HEK293 (cell line): ENCODE measurements around the gene CMTM8.

Experiments used
- CTCF ChIA-PET: fragments of 350-600 bp; formaldehyde crosslinking; extraction: SDS; loops from one replicate; lab custom pipeline; 2021; ENCODE audit warnings: antibody characterized with exemption; lab: Yijun Ruan, JAX
- POLR2A ChIA-PET: fragments of 300-600 bp; formaldehyde crosslinking; extraction: SDS; loops from one replicate; lab custom pipeline; 2020; ENCODE audit warnings: antibody characterized with exemption, inconsistent platforms; lab: Yijun Ruan, JAX
- H3K27ac ChIP-seq: fragments of 200-500 bp; sonication (Bioruptor generic); 2 replicates; pipeline ENCODE4 v1.5.1; 2014; ENCODE audit warnings: low read depth, low read length, control low read depth, inconsistent platforms; ENCODE audit errors: extremely low read depth
- H3K36me3 ChIP-seq, 2 experiments: fragments of 200-500 bp in 1 of 2; sonication (Bioruptor generic) in 1 of 2; 1 replicate in 1 of 2; 2 replicates in 1 of 2; pipeline ENCODE4 v1.5.1; 2014 to 2017; ENCODE audit warnings: inconsistent platforms in 2 of 2, low read length in 2 of 2; ENCODE audit not compliant: control insufficient read depth in 2 of 2, insufficient read depth in 1 of 2
- H3K4me1 ChIP-seq: fragments of 200-500 bp; sonication (Bioruptor generic); 2 replicates; pipeline ENCODE4 v1.5.1; 2014; ENCODE audit warnings: mild to moderate bottlenecking, low read length, inconsistent platforms; ENCODE audit not compliant: control insufficient read depth, insufficient read depth
- H3K4me3 ChIP-seq: 2 replicates; pipeline ENCODE4 v1.5.1; 2011; ENCODE audit warnings: low read depth, mild to moderate bottlenecking, control low read depth, low read length, moderate library complexity
- H3K9me3 ChIP-seq: fragments of 200-500 bp; sonication (Bioruptor generic); 2 replicates; pipeline ENCODE4 v1.5.1; 2014; ENCODE audit warnings: low read depth, low read length, inconsistent platforms; ENCODE audit not compliant: control insufficient read depth, insufficient read depth
- EGR2 ChIP-seq: fragments of 450-650 bp; formaldehyde crosslinking; IDR thresholded peaks from 2 replicates; pipeline ENCODE4 v1.5.1; 2016; ENCODE audit warnings: low read depth, missing biosample characterization, missing genetic modification characterization
- GLI2 ChIP-seq: fragments of 450-650 bp; formaldehyde crosslinking; IDR thresholded peaks from 2 replicates; pipeline ENCODE4; 2017; ENCODE audit warnings: missing biosample characterization, missing genetic modification characterization, low read depth, borderline replicate concordance
- SCRT1 ChIP-seq: fragments of 450-650 bp; formaldehyde crosslinking; IDR thresholded peaks from 2 replicates; pipeline ENCODE4 v1.5.1; 2016; ENCODE audit warnings: missing biosample characterization, missing genetic modification characterization, borderline replicate concordance
- ZBTB8A ChIP-seq: fragments of 450-650 bp; formaldehyde crosslinking; IDR thresholded peaks from 2 replicates; pipeline ENCODE4 v1.5.1; 2016; ENCODE audit warnings: missing biosample characterization, missing genetic modification characterization
- ZNF350 ChIP-seq: fragments of 450-650 bp; formaldehyde crosslinking; IDR thresholded peaks from 2 replicates; pipeline ENCODE4 v1.5.0; 2017; ENCODE audit warnings: missing biosample characterization, mild to moderate bottlenecking, missing genetic modification characterization
- ZNF629 ChIP-seq: fragments of 450-650 bp; formaldehyde crosslinking; IDR thresholded peaks from 2 replicates; pipeline ENCODE4 v1.5.1; 2017; ENCODE audit warnings: missing biosample characterization, missing genetic modification characterization
- TF ChIP-seq, protein P1 (sequence below): fragments of 450-650 bp; formaldehyde crosslinking; IDR thresholded peaks from 2 replicates; pipeline ENCODE4 v1.5.1; 2016; ENCODE audit warnings: missing biosample characterization, missing genetic modification characterization
- TF ChIP-seq, protein P2 (sequence below): fragments of 450-650 bp; formaldehyde crosslinking; IDR thresholded peaks from 2 replicates; pipeline ENCODE4 v1.5.1; 2017; ENCODE audit warnings: missing biosample characterization, mild to moderate bottlenecking, missing genetic modification characterization, moderate library complexity
- TF ChIP-seq, protein P3 (sequence below): fragments of 450-650 bp; formaldehyde crosslinking; IDR thresholded peaks from 2 replicates; pipeline ENCODE4 v1.5.1; 2017; ENCODE audit warnings: missing biosample characterization, missing genetic modification characterization
- TF ChIP-seq, protein P4 (sequence below): fragments of 450-650 bp; formaldehyde crosslinking; IDR thresholded peaks from 2 replicates; pipeline ENCODE4 v1.5.1; 2017; ENCODE audit warnings: missing biosample characterization, missing genetic modification characterization

The CMTM8 gene

DNA sequence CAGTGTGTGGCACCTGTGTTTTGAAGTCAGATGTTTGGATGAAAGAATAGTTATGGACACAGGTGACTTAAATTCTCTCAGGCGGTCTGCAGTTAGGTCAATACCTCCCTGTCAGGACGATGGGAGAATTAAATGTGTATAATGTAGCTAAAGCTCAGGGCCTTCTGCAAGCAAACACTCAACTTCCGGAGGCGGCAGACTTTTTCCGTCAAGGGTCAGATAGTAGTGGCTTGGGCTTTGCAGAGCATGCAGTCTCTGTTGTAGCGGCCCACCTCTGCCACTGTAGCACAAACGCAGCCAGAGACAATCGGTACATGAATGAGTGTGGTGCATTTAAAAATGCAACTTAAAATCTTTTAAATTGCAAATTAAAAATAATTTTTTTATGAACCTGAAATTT, 47.4 kb downstream of the CMTM8 start (continued):
- TF ChIP-seq, protein P1, sequence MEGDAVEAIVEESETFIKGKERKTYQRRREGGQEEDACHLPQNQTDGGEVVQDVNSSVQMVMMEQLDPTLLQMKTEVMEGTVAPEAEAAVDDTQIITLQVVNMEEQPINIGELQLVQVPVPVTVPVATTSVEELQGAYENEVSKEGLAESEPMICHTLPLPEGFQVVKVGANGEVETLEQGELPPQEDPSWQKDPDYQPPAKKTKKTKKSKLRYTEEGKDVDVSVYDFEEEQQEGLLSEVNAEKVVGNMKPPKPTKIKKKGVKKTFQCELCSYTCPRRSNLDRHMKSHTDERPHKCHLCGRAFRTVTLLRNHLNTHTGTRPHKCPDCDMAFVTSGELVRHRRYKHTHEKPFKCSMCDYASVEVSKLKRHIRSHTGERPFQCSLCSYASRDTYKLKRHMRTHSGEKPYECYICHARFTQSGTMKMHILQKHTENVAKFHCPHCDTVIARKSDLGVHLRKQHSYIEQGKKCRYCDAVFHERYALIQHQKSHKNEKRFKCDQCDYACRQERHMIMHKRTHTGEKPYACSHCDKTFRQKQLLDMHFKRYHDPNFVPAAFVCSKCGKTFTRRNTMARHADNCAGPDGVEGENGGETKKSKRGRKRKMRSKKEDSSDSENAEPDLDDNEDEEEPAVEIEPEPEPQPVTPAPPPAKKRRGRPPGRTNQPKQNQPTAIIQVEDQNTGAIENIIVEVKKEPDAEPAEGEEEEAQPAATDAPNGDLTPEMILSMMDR (tag by site-specific recombination), result no peak

DNA sequence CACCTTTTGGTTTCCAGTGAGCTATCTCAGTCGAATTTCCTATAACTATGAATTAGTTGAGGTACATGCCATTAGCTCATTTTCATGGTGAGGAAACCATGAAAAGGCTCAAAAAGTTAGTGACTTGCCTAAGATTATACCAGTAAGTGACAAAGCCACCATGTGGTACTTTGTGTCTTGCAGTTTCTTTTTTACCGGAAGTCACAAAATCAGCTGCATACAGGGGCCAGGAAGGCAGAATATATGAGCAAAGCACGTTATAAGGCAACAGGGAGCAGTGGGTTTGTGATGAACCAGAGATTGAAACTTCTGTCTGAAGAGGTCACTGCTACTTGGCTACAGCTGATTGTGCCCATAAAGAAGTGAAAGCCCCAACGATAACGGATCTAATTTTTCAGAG, 50.3 kb downstream of the CMTM8 start:
- Histone ChIP-seq H3K4me1 (no peaks in the 10 kb centered on the region), H3K9me3 (no peaks in the 10 kb centered on the region), H3K36me3 (no peaks in the 10 kb centered on the region), H3K27ac (no peak overlapping the region), H3K4me3 (no peak overlapping the region)
- CTCF ChIA-PET, result interaction anchor here (0.6 to 1.8 kb wide), 2 partner anchors 9 to 18 kb away, joined by 3 to 5 read pairs; no protein-coding TSS in a partner anchor
- POLR2A ChIA-PET, result interaction anchor here (0.6 kb wide), 1 partner anchor 29 kb away, joined by 3 read pairs; no protein-coding TSS in a partner anchor
- TF ChIP-seq ZBTB8A (tag by site-specific recombination), result no peak
- TF ChIP-seq, all 188 proteins: peak for 0

DNA sequence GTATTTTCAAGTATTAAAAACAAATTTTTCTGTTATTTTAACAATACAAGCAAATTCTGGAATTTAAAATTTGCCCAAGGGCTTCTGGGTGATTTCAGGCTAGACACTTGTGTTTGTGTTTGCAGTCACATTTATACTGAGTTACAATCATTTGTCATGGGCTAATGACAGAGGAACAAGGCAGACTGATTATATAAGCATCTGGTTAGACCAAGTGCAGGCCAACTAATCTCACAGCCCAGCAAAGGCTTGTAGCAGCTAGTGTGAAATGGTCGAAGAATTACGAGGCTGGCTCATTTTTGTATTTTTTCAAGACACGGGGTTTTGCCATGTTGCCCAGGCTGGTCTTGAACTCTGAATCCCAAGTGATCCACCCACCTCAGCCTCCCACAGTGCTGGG, 52.1 kb downstream of the CMTM8 start:
- Histone ChIP-seq H3K27ac (no peak overlapping the region), H3K9me3 (no peaks in the 10 kb centered on the region), H3K36me3 (no peaks in the 10 kb centered on the region), H3K4me3 (no peak overlapping the region), H3K4me1 (no peaks in the 10 kb centered on the region)
- TF ChIP-seq, protein P2, sequence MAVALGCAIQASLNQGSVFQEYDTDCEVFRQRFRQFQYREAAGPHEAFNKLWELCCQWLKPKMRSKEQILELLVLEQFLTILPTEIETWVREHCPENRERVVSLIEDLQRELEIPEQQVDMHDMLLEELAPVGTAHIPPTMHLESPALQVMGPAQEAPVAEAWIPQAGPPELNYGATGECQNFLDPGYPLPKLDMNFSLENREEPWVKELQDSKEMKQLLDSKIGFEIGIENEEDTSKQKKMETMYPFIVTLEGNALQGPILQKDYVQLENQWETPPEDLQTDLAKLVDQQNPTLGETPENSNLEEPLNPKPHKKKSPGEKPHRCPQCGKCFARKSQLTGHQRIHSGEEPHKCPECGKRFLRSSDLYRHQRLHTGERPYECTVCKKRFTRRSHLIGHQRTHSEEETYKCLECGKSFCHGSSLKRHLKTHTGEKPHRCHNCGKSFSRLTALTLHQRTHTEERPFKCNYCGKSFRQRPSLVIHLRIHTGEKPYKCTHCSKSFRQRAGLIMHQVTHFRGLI, result peak; percentile 53; the same call in 1 of the 2 replicates
- TF ChIP-seq ZNF629, result no peak
- TF ChIP-seq, protein P3, sequence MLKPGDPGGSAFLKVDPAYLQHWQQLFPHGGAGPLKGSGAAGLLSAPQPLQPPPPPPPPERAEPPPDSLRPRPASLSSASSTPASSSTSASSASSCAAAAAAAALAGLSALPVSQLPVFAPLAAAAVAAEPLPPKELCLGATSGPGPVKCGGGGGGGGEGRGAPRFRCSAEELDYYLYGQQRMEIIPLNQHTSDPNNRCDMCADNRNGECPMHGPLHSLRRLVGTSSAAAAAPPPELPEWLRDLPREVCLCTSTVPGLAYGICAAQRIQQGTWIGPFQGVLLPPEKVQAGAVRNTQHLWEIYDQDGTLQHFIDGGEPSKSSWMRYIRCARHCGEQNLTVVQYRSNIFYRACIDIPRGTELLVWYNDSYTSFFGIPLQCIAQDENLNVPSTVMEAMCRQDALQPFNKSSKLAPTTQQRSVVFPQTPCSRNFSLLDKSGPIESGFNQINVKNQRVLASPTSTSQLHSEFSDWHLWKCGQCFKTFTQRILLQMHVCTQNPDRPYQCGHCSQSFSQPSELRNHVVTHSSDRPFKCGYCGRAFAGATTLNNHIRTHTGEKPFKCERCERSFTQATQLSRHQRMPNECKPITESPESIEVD, result peak; percentile 41; the same call in 1 of the 2 replicates
- ChIA-PET CTCF (interaction anchor here (1.4 kb wide), 1 partner anchor 84 kb away, joined by 4 read pairs; no protein-coding TSS in a partner anchor), POLR2A (no interaction called here)

DNA sequence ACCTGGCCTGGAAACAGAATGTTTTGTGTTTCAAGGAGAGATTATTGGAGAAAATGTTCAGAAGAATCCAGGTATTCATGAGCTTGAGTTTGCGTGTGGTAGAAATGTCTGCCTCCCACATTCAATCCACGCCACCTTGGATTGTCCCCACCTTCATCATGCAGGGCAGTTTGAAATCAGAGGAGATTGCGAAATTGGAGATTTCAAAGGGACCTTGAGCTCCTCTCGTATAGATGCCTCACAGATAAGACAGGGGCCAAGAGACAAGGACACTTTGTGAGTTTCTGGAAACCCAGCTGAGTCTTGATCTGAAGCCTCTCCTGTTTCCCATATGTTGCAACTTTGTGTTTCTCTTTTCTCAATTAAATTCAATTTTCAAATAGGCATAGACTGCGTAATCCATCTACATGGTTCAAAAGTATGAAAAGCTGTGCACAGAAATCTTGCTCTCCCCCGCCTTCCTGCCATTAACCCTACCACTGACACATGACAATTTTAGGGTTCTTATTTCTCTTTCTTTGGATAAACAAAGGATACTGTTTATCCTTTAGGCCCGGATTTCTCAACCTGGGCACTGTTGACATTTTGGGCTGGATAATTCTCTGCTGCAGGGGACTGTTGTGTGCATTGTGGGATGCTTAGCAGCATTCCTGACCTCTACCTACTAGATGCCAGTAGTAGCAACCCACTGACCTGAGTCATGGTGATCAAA, 53.8 kb downstream of the CMTM8 start:
- no peak overlapping the region for H3K4me3 ChIP-seq
- H3K9me3 ChIP-seq, result no peaks in the 10 kb centered on the region
- no peak overlapping the region for H3K27ac ChIP-seq
- ChIA-PET POLR2A (no interaction called here), CTCF (interaction anchor here (0.6 kb wide), 1 partner anchor 126 kb away, joined by 3 read pairs; no protein-coding TSS in a partner anchor)
- no peaks in the 10 kb centered on the region for H3K36me3 ChIP-seq
- H3K4me1 ChIP-seq, result no peaks in the 10 kb centered on the region
- TF ChIP-seq GLI2 (tag by site-specific recombination), result no peak
- no peak for TF ChIP-seq EGR2 (tag by site-specific recombination)
- TF ChIP-seq, protein P4, sequence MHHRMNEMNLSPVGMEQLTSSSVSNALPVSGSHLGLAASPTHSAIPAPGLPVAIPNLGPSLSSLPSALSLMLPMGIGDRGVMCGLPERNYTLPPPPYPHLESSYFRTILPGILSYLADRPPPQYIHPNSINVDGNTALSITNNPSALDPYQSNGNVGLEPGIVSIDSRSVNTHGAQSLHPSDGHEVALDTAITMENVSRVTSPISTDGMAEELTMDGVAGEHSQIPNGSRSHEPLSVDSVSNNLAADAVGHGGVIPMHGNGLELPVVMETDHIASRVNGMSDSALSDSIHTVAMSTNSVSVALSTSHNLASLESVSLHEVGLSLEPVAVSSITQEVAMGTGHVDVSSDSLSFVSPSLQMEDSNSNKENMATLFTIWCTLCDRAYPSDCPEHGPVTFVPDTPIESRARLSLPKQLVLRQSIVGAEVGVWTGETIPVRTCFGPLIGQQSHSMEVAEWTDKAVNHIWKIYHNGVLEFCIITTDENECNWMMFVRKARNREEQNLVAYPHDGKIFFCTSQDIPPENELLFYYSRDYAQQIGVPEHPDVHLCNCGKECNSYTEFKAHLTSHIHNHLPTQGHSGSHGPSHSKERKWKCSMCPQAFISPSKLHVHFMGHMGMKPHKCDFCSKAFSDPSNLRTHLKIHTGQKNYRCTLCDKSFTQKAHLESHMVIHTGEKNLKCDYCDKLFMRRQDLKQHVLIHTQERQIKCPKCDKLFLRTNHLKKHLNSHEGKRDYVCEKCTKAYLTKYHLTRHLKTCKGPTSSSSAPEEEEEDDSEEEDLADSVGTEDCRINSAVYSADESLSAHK, result peak; percentile 69
- no peak for TF ChIP-seq SCRT1 (tag by site-specific recombination)
- no peak for TF ChIP-seq ZNF350 (tag by site-specific recombination)
